IPS-20b (cell line): ENCODE data around the gene TACR1.

Experiments used
- H3K27ac ChIP-seq: one replicate; pipeline ENCODE4 v1.5.1; 2013; ENCODE audit warnings: low read length
- H3K27me3 ChIP-seq: 2 replicates; pipeline ENCODE4 v1.6.1; 2013; ENCODE audit warnings: mild to moderate bottlenecking, low read length, inconsistent platforms; ENCODE audit not compliant: insufficient read depth
- H3K36me3 ChIP-seq: 2 replicates; pipeline ENCODE4 v1.6.1; 2013; ENCODE audit warnings: low read depth, mild to moderate bottlenecking, inconsistent platforms, low read length, moderate library complexity; ENCODE audit not compliant: insufficient read depth
- H3K4me1 ChIP-seq: 2 replicates; pipeline ENCODE4 v1.6.1; 2013; ENCODE audit warnings: mild to moderate bottlenecking, control low read depth, inconsistent platforms, low read length, moderate library complexity; ENCODE audit not compliant: insufficient read depth
- H3K4me3 ChIP-seq: 2 replicates; pipeline ENCODE4 v1.5.1; 2013; ENCODE audit warnings: mild to moderate bottlenecking, low read length, inconsistent platforms
- H3K9ac ChIP-seq: 2 replicates; pipeline ENCODE4 v1.6.1; 2013; ENCODE audit warnings: low read depth, mild to moderate bottlenecking, inconsistent platforms, low read length, moderate library complexity
- H3K9me3 ChIP-seq: 2 replicates; pipeline ENCODE4 v1.6.1; 2013; ENCODE audit warnings: mild to moderate bottlenecking, low read depth, low read length, inconsistent platforms; ENCODE audit not compliant: insufficient read depth

The TACR1 gene

GRCh38 chr2:75022516-75022915 lies 176.8 kb downstream of the TACR1 start:
- H3K36me3 ChIP-seq: no peaks in the 10 kb centered on the region
- no peaks in the 10 kb centered on the region for H3K27me3 ChIP-seq
- no peak overlapping the region for H3K9ac ChIP-seq
- H3K4me1 ChIP-seq: 0 out of 2 replicates have a peak, but pooled peaks cover 4% of the 10 kb centered on the region
- no peak overlapping the region for H3K4me3 ChIP-seq
- H3K9me3 ChIP-seq: no peaks in the 10 kb centered on the region
- no peak overlapping the region for H3K27ac ChIP-seq

DNA sequence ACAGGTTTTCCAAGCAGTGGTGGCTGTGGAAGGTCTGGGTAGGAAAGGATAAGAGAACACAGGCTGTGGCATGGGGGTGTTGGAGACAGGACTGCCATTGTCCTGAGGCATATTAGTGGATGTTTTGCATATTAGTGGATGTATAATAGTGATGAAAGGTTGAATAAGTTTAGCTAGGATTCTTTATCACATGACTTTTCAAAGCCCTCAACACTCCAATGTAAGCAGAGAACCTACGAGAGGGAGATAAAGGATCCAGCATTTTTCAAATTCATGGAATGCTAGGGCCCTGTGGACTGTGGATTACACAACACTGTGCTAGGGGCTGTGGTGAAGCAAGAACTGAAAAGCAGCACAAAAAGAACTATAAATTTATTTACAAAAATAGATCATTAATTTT lies 177.6 kb downstream of the TACR1 start:
- H3K27me3 ChIP-seq: no peaks in the 10 kb centered on the region
- no peak overlapping the region for H3K4me3 ChIP-seq
- H3K4me1 ChIP-seq: 0 out of 2 replicates have a peak, but pooled peaks cover 4% of the 10 kb centered on the region
- H3K27ac ChIP-seq: no peak overlapping the region
- H3K9me3 ChIP-seq: no peaks in the 10 kb centered on the region
- no peak overlapping the region for H3K9ac ChIP-seq
- H3K36me3 ChIP-seq: no peaks in the 10 kb centered on the region

GRCh38 chr2:75020476-75020875 lies 178.8 kb downstream of the TACR1 start:
- Histone ChIP-seq H3K9me3 (no peaks in the 10 kb centered on the region), H3K9ac (no peak overlapping the region), H3K4me3 (no peak overlapping the region), H3K27ac (no peak overlapping the region), H3K4me1 (0 out of 2 replicates have a peak, but pooled peaks cover 4% of the 10 kb centered on the region), H3K27me3 (no peaks in the 10 kb centered on the region), H3K36me3 (no peaks in the 10 kb centered on the region)

DNA sequence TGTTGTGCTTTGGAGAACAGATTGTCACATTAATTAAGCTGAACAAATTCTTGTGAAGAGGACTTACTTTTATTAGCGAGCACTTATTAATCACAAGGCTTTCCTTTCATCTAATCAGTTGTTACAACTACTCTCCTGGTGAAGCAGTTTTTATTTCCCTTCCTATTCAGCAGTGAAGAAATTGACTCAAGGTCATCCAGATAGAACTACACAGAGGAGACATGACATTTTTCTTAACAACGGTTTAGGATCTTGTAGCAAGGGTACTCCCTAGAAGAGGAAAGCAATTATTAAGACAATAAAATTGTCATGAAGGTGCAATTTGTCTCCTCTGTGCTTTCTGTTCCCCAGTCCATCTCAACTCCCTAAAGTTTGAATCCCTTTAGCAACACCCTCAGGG lies 179.5 kb downstream of the TACR1 start:
- H3K9me3 ChIP-seq: no peaks in the 10 kb centered on the region
- no peak overlapping the region for H3K27ac ChIP-seq
- no peaks in the 10 kb centered on the region for H3K36me3 ChIP-seq
- no peak overlapping the region for H3K4me3 ChIP-seq
- H3K9ac ChIP-seq: no peak overlapping the region
- H3K4me1 ChIP-seq: 0 out of 2 replicates have a peak, but pooled peaks cover 4% of the 10 kb centered on the region
- H3K27me3 ChIP-seq: no peaks in the 10 kb centered on the region

DNA sequence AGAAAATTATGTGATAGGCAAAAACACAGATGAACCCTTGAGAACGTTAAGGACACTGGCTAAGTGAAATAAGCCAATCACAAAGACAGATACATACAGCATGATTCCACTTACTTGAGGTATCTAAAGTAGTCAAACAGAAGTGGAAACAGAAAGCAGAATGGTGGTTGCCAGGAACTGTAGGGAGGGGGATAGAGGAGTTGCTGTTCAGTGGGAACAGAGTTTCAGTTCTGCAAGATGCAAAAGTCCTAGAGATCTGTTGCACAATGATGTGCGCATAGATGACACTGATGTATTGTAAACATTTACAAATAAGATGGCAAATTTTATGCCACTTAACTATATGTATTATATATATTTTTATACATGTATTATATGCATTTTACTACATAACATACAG lies 181.2 kb downstream of the TACR1 start:
- no peaks in the 10 kb centered on the region for H3K36me3 ChIP-seq
- H3K9me3 ChIP-seq: no peaks in the 10 kb centered on the region
- H3K27ac ChIP-seq: no peak overlapping the region
- H3K27me3 ChIP-seq: no peaks in the 10 kb centered on the region
- H3K4me3 ChIP-seq: no peak overlapping the region
- H3K9ac ChIP-seq: no peak overlapping the region
- H3K4me1 ChIP-seq: 0 out of 2 replicates have a peak, but pooled peaks cover 4% of the 10 kb centered on the region

DNA sequence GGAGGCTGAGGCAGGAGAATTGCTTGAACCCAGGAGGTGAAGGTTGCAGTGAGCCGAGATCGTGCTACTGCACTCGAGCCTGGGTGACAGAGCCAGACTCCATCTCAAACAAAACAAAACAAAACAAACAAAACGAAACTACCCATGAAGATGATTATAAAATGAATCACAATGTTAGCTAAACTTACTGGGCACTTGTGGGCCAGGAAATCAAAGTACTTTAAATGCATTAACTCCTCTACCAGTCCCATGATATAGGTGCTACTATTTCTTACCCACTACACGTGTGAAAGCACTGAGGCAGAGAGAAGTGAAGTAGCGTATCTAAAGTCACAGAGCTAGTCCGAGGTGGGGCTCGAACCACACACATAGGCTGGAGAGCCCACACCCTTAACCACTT lies 187.2 kb downstream of the TACR1 start:
- H3K4me1 ChIP-seq: no peaks in the 10 kb centered on the region
- no peaks in the 10 kb centered on the region for H3K27me3 ChIP-seq
- H3K9ac ChIP-seq: no peak overlapping the region
- no peak overlapping the region for H3K27ac ChIP-seq
- H3K36me3 ChIP-seq: no peaks in the 10 kb centered on the region
- H3K9me3 ChIP-seq: no peaks in the 10 kb centered on the region
- no peak overlapping the region for H3K4me3 ChIP-seq

- H3K4me1 ChIP-seq: no peaks in the 10 kb centered on the region
- no peak overlapping the region for H3K9ac ChIP-seq
- H3K9me3 ChIP-seq: no peaks in the 10 kb centered on the region
These were observed 188.7 kb downstream of the TACR1 start for GRCh38 chr2:75010571-75010970.

DNA sequence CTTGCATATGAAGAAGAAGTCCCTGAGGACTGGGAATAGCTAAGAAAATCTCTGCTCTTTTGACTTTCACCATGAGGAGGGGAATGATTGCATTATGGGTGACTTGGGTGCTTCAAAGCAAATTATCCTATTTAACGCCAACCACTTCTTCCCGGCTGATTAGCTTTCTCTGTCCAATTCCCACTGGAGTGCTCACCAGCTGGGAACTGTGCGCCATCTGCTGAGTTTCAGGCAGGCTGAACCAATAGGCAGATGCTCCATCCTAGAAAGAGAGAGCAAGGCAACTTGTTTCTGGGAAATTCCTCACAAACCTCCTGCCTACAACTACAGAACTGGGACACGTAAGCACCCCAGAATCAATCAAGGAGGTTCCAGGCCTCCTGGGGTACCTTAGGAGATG lies 191.5 kb downstream of the TACR1 start:
- H3K27me3 ChIP-seq: no peaks in the 10 kb centered on the region
- no peak overlapping the region for H3K27ac ChIP-seq
- no peaks in the 10 kb centered on the region for H3K4me1 ChIP-seq
- H3K36me3 ChIP-seq: no peaks in the 10 kb centered on the region
- no peak overlapping the region for H3K4me3 ChIP-seq
- H3K9ac ChIP-seq: no peak overlapping the region
- no peaks in the 10 kb centered on the region for H3K9me3 ChIP-seq

More at GRCh38 chr2:75010571-75010970, 188.7 kb downstream of the TACR1 start:
- Histone ChIP-seq H3K27ac (no peak overlapping the region), H3K4me3 (no peak overlapping the region), H3K36me3 (no peaks in the 10 kb centered on the region), H3K27me3 (no peaks in the 10 kb centered on the region)

DNA sequence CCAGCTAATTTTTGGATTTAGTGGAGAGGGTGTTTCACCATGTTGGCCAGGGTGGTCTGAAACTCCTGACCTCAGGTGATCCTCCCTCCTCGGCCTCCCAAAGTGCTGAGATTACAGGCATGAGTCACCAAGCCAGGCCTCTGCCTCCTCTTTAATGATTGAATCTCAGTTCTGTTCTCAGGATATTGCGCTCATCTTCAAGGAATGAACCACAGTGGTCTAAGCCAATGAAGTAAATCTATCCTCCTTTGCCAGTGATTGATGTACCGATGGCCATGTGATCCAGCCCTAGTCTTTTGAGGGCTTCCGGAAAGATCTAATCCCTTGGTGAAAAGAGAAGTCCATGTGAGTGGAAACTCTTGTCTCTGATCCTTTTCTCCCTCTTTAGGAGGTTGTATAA lies 192.3 kb downstream of the TACR1 start:
- H3K27me3 ChIP-seq: no peaks in the 10 kb centered on the region
- no peaks in the 10 kb centered on the region for H3K9me3 ChIP-seq
- no peak overlapping the region for H3K9ac ChIP-seq
- H3K27ac ChIP-seq: no peak overlapping the region
- no peaks in the 10 kb centered on the region for H3K4me1 ChIP-seq
- H3K36me3 ChIP-seq: no peaks in the 10 kb centered on the region
- no peak overlapping the region for H3K4me3 ChIP-seq

GRCh38 chr2:75006041-75006440 lies 193.3 kb downstream of the TACR1 start:
- no peaks in the 10 kb centered on the region for H3K27me3 ChIP-seq
- no peaks in the 10 kb centered on the region for H3K4me1 ChIP-seq
- no peak overlapping the region for H3K4me3 ChIP-seq
- no peaks in the 10 kb centered on the region for H3K36me3 ChIP-seq
- H3K9me3 ChIP-seq: no peaks in the 10 kb centered on the region
- no peak overlapping the region for H3K9ac ChIP-seq
- H3K27ac ChIP-seq: no peak overlapping the region

- Histone ChIP-seq H3K9ac (no peak overlapping the region), H3K4me1 (no peaks in the 10 kb centered on the region), H3K27ac (no peak overlapping the region), H3K27me3 (no peaks in the 10 kb centered on the region), H3K36me3 (no peaks in the 10 kb centered on the region), H3K9me3 (no peaks in the 10 kb centered on the region), H3K4me3 (no peak overlapping the region)
These were observed 195.5 kb downstream of the TACR1 start for GRCh38 chr2:75003773-75004172.

GRCh38 chr2:75003276-75003675 lies 196.0 kb downstream of the TACR1 start:
- Histone ChIP-seq H3K4me1 (no peaks in the 10 kb centered on the region), H3K9me3 (no peaks in the 10 kb centered on the region; the same call in 1 of the 2 replicates), H3K4me3 (no peak overlapping the region), H3K27me3 (no peaks in the 10 kb centered on the region), H3K27ac (no peak overlapping the region), H3K9ac (no peak overlapping the region), H3K36me3 (no peaks in the 10 kb centered on the region)

DNA sequence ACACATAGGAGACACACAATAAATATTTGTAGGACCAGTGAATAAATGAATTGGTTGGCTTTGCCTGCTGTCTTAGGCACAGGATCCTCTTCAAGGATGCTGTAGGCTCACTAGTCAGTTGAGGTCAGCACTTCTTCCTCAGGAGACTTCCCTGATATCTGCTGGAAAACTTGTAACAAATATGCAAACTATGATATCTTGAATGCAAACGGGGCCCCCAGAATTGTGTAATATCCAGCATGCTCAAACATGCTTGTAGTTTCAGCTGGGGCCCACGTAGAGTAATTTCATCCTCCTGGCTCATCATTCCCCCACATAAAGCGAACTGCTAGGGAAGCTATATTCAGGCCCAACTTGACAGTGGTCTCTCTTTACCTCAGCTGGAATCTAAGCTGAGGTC lies 197.3 kb downstream of the TACR1 start:
- no peak overlapping the region for H3K27ac ChIP-seq
- H3K4me3 ChIP-seq: no peak overlapping the region
- no peak overlapping the region for H3K9ac ChIP-seq
- H3K4me1 ChIP-seq: no peaks in the 10 kb centered on the region
- no peaks in the 10 kb centered on the region; the same call in 1 of the 2 replicates for H3K9me3 ChIP-seq
- no peaks in the 10 kb centered on the region for H3K36me3 ChIP-seq
- no peaks in the 10 kb centered on the region for H3K27me3 ChIP-seq
